SK-N-SH treated with all-trans-retinoic acid at 6 μM for 48 hours (cell line): ENCODE results near the gene SETD6.

Experiments
- OSR1 ChIP-seq: fragments of 250-450 bp; sonication (Bioruptor Pico); IDR thresholded peaks from 2 replicates; pipeline ENCODE4 v1.8.0; 2022; ENCODE audit warnings: moderate library complexity, mild to moderate bottlenecking, inconsistent platforms
- TOX ChIP-seq: fragments of 250-450 bp; sonication (Bioruptor Pico); IDR thresholded peaks from 2 replicates; pipeline ENCODE4 v1.8.0; 2021; ENCODE audit warnings: mild to moderate bottlenecking, moderate library complexity, borderline replicate concordance
- ZNF70 ChIP-seq: fragments of 450-650 bp; formaldehyde crosslinking; IDR thresholded peaks from 2 replicates; pipeline ENCODE4 v1.5.0; 2020; ENCODE audit warnings: mild to moderate bottlenecking, moderate library complexity

DNA sequence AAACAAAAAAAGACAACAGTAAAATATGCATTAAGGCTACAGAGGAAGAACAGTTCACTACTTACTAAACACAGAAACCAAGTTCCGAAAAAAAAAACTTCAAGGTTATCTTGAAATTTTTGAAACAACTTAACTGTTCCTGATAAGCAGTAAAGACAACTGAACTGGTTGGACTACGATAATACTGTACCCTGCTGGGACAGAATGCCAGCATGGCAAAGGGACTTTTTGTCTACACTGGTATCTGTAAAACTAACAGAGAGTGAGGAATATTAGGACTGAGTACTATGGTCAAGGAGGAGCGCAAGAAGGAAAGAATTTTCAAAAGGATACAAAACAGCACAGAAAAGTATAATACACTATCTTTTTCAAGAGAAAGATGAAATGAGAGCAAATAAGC, 19.8 kb downstream of the SETD6 start:
- TF ChIP-seq OSR1 (CRISPR knock-in tag) (no peak), ZNF70 (CRISPR knock-in tag) (no peak), TOX (CRISPR knock-in tag) (no peak)
